Spleen (tissue), 7 donors: ENCODE results near the gene LASP1.

Experiments
- POLR2A ChIP-seq, 3 donors: fragments of 450-650 bp; IDR thresholded peaks; one replicate each; pipeline ENCODE4 v1.5.1; 2017; ENCODE audit warnings: antibody characterized with exemption in 3 of 3, mild to moderate bottlenecking in 1 of 3
- POLR2AphosphoS5 ChIP-seq, 3 donors: sonication (generic); formaldehyde crosslinking; IDR thresholded peaks; one replicate each; pipeline ENCODE4 v1.5.1; 2017; ENCODE audit warnings: antibody characterized with exemption in 3 of 3
- TF ChIP-seq, protein P1 (sequence below), 11 experiments: fragments of 200-600 bp in 7 of 11; fragments of 450-650 bp in 4 of 11; sonication (generic) in 4 of 11; IDR thresholded peaks in 8 of 11; conservative IDR thresholded peaks in 3 of 11; 1 replicate in 7 of 11; 2 replicates in 4 of 11; pipeline versions ENCODE4 v1.4.0 to v1.8.0; 2016 to 2021; ENCODE audit warnings: antibody characterized with exemption in 11 of 11, inconsistent platforms in 4 of 11, mild to moderate bottlenecking in 1 of 11
- donor health status: DM: no; HTN: no; CAD: no; lungs with moderate emphysema.
- donor health status: DM: no; HTN: no; CAD: no.
- donor health status: DM: no; HTN: no; CAD: no.

DNA sequence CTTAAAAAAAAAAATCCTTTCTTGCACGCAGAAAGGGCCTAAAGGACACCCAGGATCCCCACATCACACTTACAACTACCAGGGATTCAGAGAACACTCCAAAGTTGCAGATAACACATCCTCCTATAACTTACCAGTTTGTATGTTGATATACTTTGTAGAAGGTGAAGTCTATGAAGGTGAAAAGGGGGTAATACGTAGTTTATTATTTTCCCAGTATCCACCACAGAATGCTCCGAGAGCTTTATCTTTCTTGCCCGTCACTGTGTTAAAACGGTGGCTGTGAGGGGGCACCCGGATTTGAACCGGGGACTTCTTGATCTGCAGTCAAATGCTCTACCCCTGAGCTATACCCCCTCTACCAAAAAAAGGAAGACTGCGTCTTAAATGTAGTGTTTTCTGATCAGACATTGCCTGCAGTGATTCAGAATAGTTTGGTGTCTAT lies 8.4 kb upstream of the LASP1 start:
- no peak for TF ChIP-seq POLR2A (IDR thresholded peaks at IDR 0.05)
- TF ChIP-seq, protein P1, sequence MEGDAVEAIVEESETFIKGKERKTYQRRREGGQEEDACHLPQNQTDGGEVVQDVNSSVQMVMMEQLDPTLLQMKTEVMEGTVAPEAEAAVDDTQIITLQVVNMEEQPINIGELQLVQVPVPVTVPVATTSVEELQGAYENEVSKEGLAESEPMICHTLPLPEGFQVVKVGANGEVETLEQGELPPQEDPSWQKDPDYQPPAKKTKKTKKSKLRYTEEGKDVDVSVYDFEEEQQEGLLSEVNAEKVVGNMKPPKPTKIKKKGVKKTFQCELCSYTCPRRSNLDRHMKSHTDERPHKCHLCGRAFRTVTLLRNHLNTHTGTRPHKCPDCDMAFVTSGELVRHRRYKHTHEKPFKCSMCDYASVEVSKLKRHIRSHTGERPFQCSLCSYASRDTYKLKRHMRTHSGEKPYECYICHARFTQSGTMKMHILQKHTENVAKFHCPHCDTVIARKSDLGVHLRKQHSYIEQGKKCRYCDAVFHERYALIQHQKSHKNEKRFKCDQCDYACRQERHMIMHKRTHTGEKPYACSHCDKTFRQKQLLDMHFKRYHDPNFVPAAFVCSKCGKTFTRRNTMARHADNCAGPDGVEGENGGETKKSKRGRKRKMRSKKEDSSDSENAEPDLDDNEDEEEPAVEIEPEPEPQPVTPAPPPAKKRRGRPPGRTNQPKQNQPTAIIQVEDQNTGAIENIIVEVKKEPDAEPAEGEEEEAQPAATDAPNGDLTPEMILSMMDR (IDR thresholded peaks at IDR 0.05 in 8 of 11, conservative IDR thresholded peaks at IDR 0.05 in 3 of 11) = no peak
- no peak for TF ChIP-seq POLR2AphosphoS5 (IDR thresholded peaks at IDR 0.05)
